Adrenal gland (tissue), 12 donors: Measurements from ENCODE around the gene CASP1. TPM values are rescaled to one million over a fixed set of nuclear protein-coding genes. Genes with fewer than 3 reads are reported as not detected.
"Not testable (repeated sequence)": the region's sequence is repeated elsewhere in the genome, so short reads cannot be mapped to it uniquely, and the experiment has no call there.

Source experiments
- DNase-seq, 7 donors: peaks; one replicate each; pipeline ENCODE4 v3.0.0-alpha.2; 2019 to 2020
- H3K27ac ChIP-seq, 5 donors: fragments of 200-600 bp; sonication (generic) in 4 of 5; 1 replicate in 3 of 5; 2 replicates in 2 of 5; pipeline versions ENCODE4 v1.5.1 to v1.8.0; 2016 to 2020; ENCODE audit warnings: mild to moderate bottlenecking in 1 of 5
- H3K27me3 ChIP-seq: fragments of 200-600 bp; 2 replicates; pipeline ENCODE4 v1.8.0; 2021
- H3K36me3 ChIP-seq, 2 donors: fragments of 200-600 bp; replicated peaks in 1 of 2; 1 replicate in 1 of 2; 2 replicates in 1 of 2; pipeline versions ENCODE4 v1.5.1 to v1.8.0; 2018 to 2022
- H3K4me1 ChIP-seq, 2 donors: fragments of 200-600 bp; replicated peaks in 1 of 2; 1 replicate in 1 of 2; 2 replicates in 1 of 2; pipeline versions ENCODE4 v1.5.1 to v1.8.0; 2018 to 2021
- H3K4me3 ChIP-seq, 4 donors: fragments of 200-600 bp; sonication (generic) in 3 of 4; one replicate each; pipeline ENCODE4 v1.5.1; 2016 to 2018
- H3K9me3 ChIP-seq, 3 donors: fragments of 200-600 bp; sonication (generic) in 1 of 3; replicated peaks in 1 of 3; 1 replicate in 2 of 3; 2 replicates in 1 of 3; pipeline versions ENCODE4 v1.5.1 to v1.8.0; 2016 to 2021
- CTCF ChIP-seq, 6 experiments: fragments of 450-650 bp in 4 of 6; fragments of 200-600 bp in 2 of 6; sonication (generic) in 1 of 6; IDR thresholded peaks; 1 replicate in 5 of 6; 2 replicates in 1 of 6; pipeline versions ENCODE4 v1.5.1 to v1.8.0; 2016 to 2021; ENCODE audit warnings: antibody characterized with exemption in 6 of 6, mild to moderate bottlenecking in 2 of 6, moderate library complexity in 1 of 6
- POLR2A ChIP-seq, 2 donors: fragments of 450-650 bp; IDR thresholded peaks; one replicate each; pipeline ENCODE4 v1.6.1; 2017; ENCODE audit warnings: antibody characterized with exemption in 2 of 2, mild to moderate bottlenecking in 2 of 2, moderate library complexity in 1 of 2
- WGBS, 4 donors: extraction: QIAGEN DNeasy Blood & Tissue Kit in 2 of 4; methylation state at CpG; one replicate each; pipeline versions ENCODE4 v1.1.5 to v1.1.7; 2013 to 2017; 5-methylcytosine and 5-hydroxymethylcytosine counted together
- intact Hi-C, 2 donors: fragments of 100-400 bp; cut with DNase I; formaldehyde crosslinking; loops; one replicate each; pipeline versions ENCODE4 v1.14.1 to v1.15.0; 2022 to 2023
- polyA plus RNA-seq, 3 donors: library from polyadenylated mRNA; stranded (reverse); fragments of 200-250 nt in 2 of 3; fragments of 350-450 nt in 1 of 3; fragmentation: Illumina TruSeq in 1 of 3; extraction: RNeasy Lipid Tissue Mini Kit (QIAGEN cat#74804) in 1 of 3; gene quantifications; one replicate each; pipeline ENCODE4 v1.2.3, GENCODE V29; 2013 to 2014
- total RNA-seq, 9 donors: library from RNA; depleted of rRNA in 4 of 9; stranded (reverse); fragments of >200 nt in 4 of 9; fragments of 120-200 nt in 1 of 9; fragmentation: NEBNext Ultra II Directional in 1 of 9; extraction: Animal tissue kit (Norgen Biotek cat#: 25700) in 1 of 9; gene quantifications; one replicate each; pipeline versions ENCODE4 v1.1.0 to v1.2.4, GENCODE V29; 2013 to 2023
- donor health status: healthy with polysubstance abuse.
- donor health status: Bipolar disorder and iron deficiency.
- donor health status: DM: yes; HTN: yes; CAD: no.
- donor health status: DM: no; HTN: no; CAD: no.
- donor health status: DM: no; HTN: no; CAD: no.
- donor health status: DM: yes; HTN: yes; CAD: no.

Gene CASP1
- total and polyA plus RNA-seq, 12 donors = 6.1 to 31.4 (median 16.7) TPM

- H3K36me3 ChIP-seq = no peaks in the 10 kb centered on the region
- H3K4me3 ChIP-seq = no peak overlapping the region
- H3K4me1 ChIP-seq = no peaks in the 10 kb centered on the region
- 65 to 85% (median 81%) methylated on average over 2 of the region's 2 CpGs for WGBS, 4 donors
- no peak for DNase-seq
- H3K27me3 ChIP-seq = no peaks in the 10 kb centered on the region
- TF ChIP-seq CTCF (IDR thresholded peaks at IDR 0.05) (no peak), POLR2A (IDR thresholded peaks at IDR 0.05) (no peak)
- H3K27ac ChIP-seq = no peak overlapping the region
- no peaks in the 10 kb centered on the region for H3K9me3 ChIP-seq
- intact Hi-C loops = no loop called here
These were observed 16.6 kb upstream of the CASP1 start for GRCh38 chr11:105051559-105051958.

- no peak overlapping the region for H3K27ac ChIP-seq
- TF ChIP-seq CTCF (IDR thresholded peaks at IDR 0.05) (no peak), POLR2A (IDR thresholded peaks at IDR 0.05) (no peak)
- peaks cover 0 to 7% of the 10 kb centered on the region in 2 donors for H3K4me1 ChIP-seq
- no peaks in the 10 kb centered on the region for H3K36me3 ChIP-seq
- no peaks in the 10 kb centered on the region for H3K27me3 ChIP-seq
- no peaks in the 10 kb centered on the region for H3K9me3 ChIP-seq
- DNase-seq = no peak
- no peak overlapping the region for H3K4me3 ChIP-seq
- WGBS, 4 donors = 82 to 94% (median 88%) methylated on average over 1 of the region's 1 CpG
- intact Hi-C loops = no loop called here
These were observed 14.5 kb upstream of the CASP1 start for GRCh38 chr11:105049481-105049880.

- DNase-seq = peak in 3 of 7 donors; percentile 17 to 40 (median 25)
- H3K27ac ChIP-seq = no peak overlapping the region
- H3K4me3 ChIP-seq = no peak overlapping the region
- WGBS, 4 donors = 44 to 58% (median 53%) methylated on average over 8 of the region's 8 CpGs
- H3K4me1 ChIP-seq = peaks cover 0 to 7% of the 10 kb centered on the region in 2 donors
- TF ChIP-seq POLR2A (IDR thresholded peaks at IDR 0.05) (no peak), CTCF (IDR thresholded peaks at IDR 0.05) (no peak)
- no peaks in the 10 kb centered on the region for H3K9me3 ChIP-seq
- H3K27me3 ChIP-seq = no peaks in the 10 kb centered on the region
- intact Hi-C loops = no loop called here
- H3K36me3 ChIP-seq = no peaks in the 10 kb centered on the region
These were observed 12.1 kb upstream of the CASP1 start for GRCh38 chr11:105046898-105047579.

- no peak for TF ChIP-seq POLR2A (IDR thresholded peaks at IDR 0.05)
- TF ChIP-seq CTCF (IDR thresholded peaks at IDR 0.05) = no peak
- WGBS, 4 donors = 80 to 89% (median 86%) methylated on average over 5 of the region's 5 CpGs
- Histone ChIP-seq H3K27ac (peak overlapping the region in 1 of 5 donors; percentile 48), H3K4me1 (peaks cover 0 to 7% of the 10 kb centered on the region in 2 donors), H3K9me3 (no peaks in the 10 kb centered on the region), H3K36me3 (no peaks in the 10 kb centered on the region), H3K4me3 (peak overlapping the region in 1 of 4 donors; percentile 40), H3K27me3 (no peaks in the 10 kb centered on the region)
- intact Hi-C loops = no loop called here
- DNase-seq = no peak
These were observed 10.8 kb upstream of the CASP1 start for GRCh38 chr11:105045676-105046296.

GRCh38 chr11:105044557-105045524 lies 9.9 kb upstream of the CASP1 start, which contains the start of gene CARD16:
TSS of gene CARD16 (minus strand) at chr11:105045335. CDS start at chr11:105045297, 38 bp downstream.
- peak in 6 of 7 donors; percentile 19 to 60 (median 28) for DNase-seq
- intact Hi-C loops, H3K9me3 ChIP-seq, H3K36me3 ChIP-seq, H3K4me1 ChIP-seq, H3K27me3 ChIP-seq: not testable (repeated sequence)
- Histone ChIP-seq H3K4me3 (peak within 1 kb of the TSS in 1 of 4 donors; percentile 40), H3K27ac (peak within 1 kb of the TSS in 2 of 5 donors; percentile 48 to 69)
- WGBS, 4 donors = 42 to 57% (median 42%) methylated on average over 5 of the region's 5 CpGs
